Activated T-cell treated with anti-CD3 and anti-CD28 coated beads for 48 hours (primary cell): ENCODE data around the gene GP1BB.

Source experiments
- DNase-seq: peaks from one replicate; pipeline ENCODE4 v3.0.0-alpha.2; 2020; ENCODE audit warnings: low read depth

Gene GP1BB

GRCh38 chr22:19756288-19757128 is 33.2 kb downstream of the GP1BB start:
- peak; percentile 53 for DNase-seq

DNA sequence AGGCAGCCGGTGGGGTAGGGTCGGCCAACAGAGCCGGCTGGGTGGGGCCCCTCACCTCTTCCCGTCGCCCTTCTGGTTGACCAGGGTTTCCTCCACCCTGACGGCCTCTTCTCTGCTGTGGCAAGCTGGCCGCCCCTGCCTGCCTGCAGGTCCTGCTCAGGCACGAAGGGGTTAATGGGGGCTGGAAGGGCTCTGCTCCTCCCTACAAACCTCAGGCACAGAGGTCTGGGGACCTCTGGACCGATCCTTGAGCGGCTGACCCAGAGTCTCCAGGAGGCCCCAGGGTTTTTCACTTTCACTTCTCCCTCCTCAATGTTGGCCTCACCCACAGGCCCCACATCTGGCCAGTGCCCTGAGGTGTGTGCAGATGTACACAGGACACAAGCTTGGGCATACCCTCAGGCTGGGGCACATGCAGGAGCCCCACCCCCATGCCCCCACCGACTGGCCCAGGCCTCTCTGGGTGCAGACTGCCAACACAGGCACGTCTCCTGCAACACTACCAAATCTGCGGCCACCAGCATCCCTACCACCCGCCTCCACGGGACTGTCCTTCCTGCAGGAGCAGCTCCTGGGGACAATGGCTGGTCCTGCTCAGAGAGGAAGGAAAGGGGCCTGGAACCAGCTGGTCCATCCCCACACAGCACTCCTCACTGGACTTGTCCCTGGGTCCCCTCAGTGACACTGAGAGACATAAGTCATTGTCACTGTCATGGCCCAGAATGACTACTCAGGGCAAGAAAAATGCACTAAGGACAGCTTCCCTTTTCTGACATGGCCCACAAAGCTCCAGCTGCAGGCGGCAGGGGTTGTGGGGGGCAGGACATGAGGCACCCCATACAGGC is 34.0 kb downstream of the GP1BB start:
- DNase-seq, result no peak

DNA sequence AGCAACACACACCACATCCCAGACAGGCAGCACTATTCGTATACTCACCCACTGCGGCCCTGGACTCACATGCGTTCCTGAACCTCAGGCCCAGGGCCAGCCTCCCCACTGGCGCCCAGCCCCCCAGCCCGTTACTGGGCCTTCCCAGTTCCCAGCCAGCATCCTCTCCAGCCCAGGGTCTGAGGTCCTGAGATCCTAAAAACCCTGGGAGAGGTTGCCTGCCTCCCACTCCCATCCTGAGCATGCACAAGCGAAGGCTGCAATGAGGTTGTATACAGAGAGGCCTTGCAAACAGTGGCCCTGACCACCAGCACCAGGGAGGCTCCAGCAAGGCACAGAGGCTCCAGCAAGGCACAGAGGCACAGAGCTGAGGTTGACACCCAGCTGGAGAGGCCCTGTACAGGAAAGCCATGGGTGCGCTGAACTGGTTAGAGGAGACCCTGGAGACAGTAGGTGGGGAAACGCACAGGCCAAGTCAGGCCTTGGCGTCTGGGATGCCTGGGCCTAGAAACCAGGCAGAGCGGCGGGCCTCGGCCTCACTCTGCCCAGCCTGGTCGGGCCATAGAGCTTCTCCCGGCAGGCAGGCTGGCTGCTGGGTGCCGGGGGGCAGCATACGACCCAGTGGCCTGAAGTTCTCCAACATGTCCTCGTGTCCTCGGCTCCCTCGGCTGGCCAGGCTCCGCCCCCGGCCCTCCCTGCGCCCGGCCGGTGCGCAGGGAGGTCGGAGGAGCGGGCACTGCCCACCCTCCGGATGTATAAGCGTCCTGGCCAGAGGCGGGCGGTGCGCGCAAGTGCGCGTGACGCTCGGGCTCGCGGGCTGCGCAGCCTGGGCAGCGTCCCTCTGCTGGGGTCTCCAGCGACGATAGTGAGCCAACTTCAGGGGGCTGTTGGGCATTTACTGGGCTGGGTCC is 34.9 kb downstream of the GP1BB start:
- DNase-seq, result no peak

- DNase-seq, result no peak
Measured at GRCh38 chr22:19758896-19759426, 35.6 kb downstream of the GP1BB start.

- DNase-seq, result no peak
Measured at GRCh38 chr22:19759427-19760057, 36.2 kb downstream of the GP1BB start.

DNA sequence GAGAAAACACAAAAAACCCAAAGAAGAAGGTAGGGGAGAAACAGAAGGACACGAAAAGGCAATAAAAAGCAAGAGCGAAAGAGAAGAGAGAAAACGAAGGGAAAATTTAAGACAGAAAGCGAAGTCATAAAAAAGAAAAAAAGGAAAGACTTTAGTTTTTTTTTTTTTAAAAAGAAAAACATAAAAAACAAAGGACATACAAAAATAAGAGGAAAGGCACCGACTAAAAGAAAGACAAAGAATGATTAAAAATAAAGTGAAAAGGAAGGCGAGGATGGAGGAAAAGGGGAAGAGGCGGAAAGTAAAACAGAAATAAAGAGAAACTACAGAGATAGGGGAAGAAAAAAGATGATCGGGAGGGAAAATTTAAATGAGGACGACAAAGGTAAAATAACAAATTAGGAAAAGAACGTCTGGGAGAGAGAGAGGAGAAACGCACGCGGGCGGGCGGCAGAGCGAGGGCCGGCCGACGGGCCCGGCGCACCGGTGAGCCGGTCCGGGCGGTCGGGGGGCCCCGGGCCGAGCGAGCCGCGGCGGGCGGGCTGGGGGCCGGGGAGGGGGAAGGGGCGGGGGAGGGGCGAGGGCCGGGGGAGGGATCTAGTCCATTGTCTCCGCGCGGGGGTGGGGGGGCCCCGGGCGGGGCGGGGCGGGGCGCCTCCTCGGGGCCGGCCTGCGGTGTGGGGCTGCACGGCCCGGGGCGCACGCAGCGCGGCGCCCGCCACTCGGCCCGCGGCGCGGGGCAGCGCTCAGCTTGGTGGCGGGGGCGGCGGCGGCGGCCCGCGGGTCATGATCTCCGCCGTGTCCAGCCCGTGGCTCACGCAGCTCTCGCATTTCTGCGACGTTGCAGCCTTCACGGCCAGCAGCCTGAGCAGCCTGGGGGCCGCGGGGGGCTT is 37.0 kb downstream of the GP1BB start, which contains the start of gene TBX1:
Gene TBX1 (plus strand): TSS at position 721 of the 893 bp plus-strand sequence. CDS start 66 bp downstream, at position 787.
- no peak for DNase-seq

GRCh38 chr22:19760951-19761724 is 37.8 kb downstream of the GP1BB start:
- no peak for DNase-seq

- no peak for DNase-seq
Measured at GRCh38 chr22:19761725-19762567, 38.6 kb downstream of the GP1BB start.

- DNase-seq, result no peak
Measured at GRCh38 chr22:19762568-19763457, 39.5 kb downstream of the GP1BB start.

GRCh38 chr22:19763458-19764298 is 40.3 kb downstream of the GP1BB start:
- DNase-seq, result no peak

DNA sequence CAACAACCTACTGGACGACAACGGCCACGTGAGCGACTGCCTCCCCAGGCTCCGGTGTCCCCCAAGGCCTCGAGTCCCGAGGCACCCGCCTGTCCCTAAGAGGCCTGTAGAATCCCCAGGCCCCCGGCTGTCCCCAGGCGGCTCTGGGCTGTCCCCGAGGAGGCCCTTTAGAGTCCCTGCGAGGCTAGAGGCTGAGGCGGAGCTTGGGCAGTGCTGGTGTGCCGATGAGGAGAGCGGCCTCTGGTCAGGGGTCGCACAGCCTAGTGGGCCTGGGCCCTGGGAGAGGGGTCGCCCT is 40.9 kb downstream of the GP1BB start:
- DNase-seq, result no peak

GRCh38 chr22:19764636-19765476 is 41.5 kb downstream of the GP1BB start:
- DNase-seq, result no peak

GRCh38 chr22:19765477-19766239 is 42.3 kb downstream of the GP1BB start:
- no peak for DNase-seq

- no peak for DNase-seq
Measured at GRCh38 chr22:19766240-19766510, 42.8 kb downstream of the GP1BB start.
